ENCODE results near the gene SLC35F1.

SLC35F1 gene

DNA sequence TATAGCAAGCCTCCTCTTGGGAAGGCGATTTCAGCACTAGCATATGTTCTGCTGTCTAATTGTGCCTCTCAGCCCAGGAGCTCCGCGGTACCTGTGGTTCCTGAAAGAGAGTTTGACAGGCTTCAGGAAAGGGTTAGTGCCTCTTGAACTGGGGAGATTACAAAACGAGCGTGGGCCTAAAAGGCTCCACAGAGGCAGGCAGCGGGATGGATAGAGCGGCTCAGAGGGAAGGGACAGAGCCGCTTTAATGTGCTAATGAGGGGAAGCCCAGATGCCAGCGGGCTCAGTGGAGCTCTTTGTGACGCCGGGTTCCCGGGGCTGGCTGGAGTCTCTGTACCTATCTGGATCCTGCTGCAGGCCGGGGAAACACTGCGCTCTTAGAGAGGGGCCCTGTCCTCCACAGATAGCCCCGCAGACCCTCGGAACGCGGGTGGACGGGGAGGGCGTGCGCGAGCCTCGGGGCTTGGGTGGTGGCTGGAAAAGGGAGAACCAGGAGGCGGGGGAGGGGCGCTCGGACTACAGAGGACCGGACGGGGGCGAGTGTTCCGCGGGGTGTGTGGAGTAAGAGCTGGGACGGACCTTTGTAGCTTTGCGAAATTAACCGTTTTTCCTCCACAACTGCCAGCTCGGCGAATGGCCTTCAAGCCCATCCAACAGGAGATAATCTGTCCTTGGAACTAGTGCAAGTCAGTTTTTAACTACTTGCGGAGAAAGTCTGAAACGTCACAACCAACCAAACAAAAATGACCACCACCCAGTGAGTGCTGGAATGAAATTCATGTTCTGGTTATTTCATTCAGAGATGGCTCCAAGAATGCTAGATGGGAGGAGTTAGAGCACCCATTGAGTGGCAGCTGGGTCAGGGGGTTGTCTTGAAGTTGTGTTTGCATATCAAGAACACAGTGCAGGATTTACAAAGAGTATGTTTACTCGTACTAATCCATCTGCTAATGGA is 13.0 kb downstream of the SLC35F1 start:
- H3K4me3 ChIP-seq (ENCODE audit: low read depth, low read length) = no peak overlapping the region
- no peak for DNase-seq (ENCODE audit: low read depth)
- TF ChIP-seq, protein P1, sequence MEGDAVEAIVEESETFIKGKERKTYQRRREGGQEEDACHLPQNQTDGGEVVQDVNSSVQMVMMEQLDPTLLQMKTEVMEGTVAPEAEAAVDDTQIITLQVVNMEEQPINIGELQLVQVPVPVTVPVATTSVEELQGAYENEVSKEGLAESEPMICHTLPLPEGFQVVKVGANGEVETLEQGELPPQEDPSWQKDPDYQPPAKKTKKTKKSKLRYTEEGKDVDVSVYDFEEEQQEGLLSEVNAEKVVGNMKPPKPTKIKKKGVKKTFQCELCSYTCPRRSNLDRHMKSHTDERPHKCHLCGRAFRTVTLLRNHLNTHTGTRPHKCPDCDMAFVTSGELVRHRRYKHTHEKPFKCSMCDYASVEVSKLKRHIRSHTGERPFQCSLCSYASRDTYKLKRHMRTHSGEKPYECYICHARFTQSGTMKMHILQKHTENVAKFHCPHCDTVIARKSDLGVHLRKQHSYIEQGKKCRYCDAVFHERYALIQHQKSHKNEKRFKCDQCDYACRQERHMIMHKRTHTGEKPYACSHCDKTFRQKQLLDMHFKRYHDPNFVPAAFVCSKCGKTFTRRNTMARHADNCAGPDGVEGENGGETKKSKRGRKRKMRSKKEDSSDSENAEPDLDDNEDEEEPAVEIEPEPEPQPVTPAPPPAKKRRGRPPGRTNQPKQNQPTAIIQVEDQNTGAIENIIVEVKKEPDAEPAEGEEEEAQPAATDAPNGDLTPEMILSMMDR (IDR thresholded peaks at IDR 0.05; ENCODE audit: low read depth, low read length, missing control alignments) = no peak

DNA sequence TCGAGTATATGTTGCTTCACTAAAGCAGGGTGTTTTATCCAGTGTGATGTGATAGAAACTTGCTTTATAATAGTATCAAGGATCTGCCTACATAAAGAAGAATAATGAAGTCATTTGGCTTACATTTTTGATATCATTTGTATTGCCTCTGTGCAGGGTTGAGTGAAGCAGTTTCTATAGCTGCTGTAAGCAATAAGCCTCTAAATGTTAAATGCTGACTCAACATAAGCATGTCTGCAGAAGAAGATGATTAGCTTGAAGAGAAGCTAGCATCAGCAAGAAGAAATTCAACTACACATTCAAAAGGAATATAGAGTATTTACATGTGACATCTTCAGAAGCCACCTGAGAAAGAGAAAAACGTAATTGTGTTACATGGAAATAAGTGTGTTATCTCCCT is 17.6 kb downstream of the SLC35F1 start:
- no peak for DNase-seq (ENCODE audit: low read depth)
- TF ChIP-seq, protein P1 (IDR thresholded peaks at IDR 0.05; ENCODE audit: low read depth, low read length, missing control alignments) = no peak
- no peak overlapping the region for H3K4me3 ChIP-seq (ENCODE audit: low read depth, low read length)

DNA sequence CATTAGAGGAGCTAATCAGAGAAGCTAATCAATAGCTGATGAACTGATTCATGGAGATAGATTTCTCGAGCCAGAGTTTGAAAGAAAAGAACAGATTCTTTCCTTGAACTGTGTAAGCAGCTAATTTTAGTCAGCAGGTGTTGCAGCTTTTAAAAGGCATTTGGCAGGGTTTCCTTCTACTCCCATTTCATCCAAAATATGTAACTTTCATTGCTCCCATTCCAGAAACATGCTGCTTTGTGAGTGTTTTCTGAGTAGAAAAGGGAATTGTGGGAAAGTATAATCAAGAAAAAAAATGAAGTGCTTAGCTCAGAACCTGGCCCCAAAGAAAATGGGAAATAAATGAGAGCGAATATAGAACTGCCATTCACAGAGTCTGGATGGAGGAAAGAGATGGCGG is 20.8 kb downstream of the SLC35F1 start:
- TF ChIP-seq, protein P1 (IDR thresholded peaks at IDR 0.05; ENCODE audit: low read depth, low read length, missing control alignments) = no peak
- DNase-seq (ENCODE audit: low read depth) = no peak
- no peak overlapping the region for H3K4me3 ChIP-seq (ENCODE audit: low read depth, low read length)

DNA sequence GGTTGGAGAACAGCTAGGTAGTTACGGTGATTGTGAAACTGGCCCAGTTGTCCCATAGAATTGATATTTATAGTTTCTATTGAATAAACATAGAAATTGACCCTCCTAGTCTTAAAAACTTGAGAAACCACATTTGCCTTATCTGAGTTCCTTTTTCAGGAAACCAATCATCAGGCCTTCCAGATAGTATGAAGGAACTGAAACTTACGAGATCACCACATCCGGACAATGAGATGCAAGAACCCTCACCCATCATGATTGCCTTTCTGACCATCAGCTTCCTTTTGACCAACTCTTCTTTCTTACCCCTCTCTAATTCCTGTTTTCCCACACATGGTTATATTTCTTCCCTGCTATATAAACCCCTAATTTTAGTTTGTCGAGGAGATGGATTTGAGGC is 21.8 kb downstream of the SLC35F1 start:
- no peak for DNase-seq (ENCODE audit: low read depth)
- H3K4me3 ChIP-seq (ENCODE audit: low read depth, low read length) = no peak overlapping the region
- TF ChIP-seq, protein P1 (IDR thresholded peaks at IDR 0.05; ENCODE audit: low read depth, low read length, missing control alignments) = no peak

DNA sequence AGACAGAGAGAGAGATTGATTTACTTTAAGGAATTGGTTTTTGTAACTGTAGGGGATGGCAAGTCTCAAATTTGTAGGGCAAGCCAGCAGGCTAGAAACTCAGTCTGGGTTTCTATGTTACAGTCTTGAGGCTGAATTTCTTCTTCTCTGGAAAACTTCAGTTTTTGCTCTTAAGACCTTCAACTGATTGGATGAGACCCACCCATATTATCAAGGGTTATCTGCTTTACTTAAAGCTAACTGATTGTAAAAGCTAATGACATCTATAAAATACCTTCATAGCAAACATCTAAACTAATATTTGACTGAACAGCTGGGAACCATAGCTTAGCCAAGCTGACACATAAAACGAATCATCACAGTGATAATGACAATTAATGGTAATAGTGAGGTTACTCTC is 22.4 kb downstream of the SLC35F1 start:
- DNase-seq (ENCODE audit: low read depth) = no peak
- no peak overlapping the region for H3K4me3 ChIP-seq (ENCODE audit: low read depth, low read length)
- TF ChIP-seq, protein P1 (IDR thresholded peaks at IDR 0.05; ENCODE audit: low read depth, low read length, missing control alignments) = no peak

DNA sequence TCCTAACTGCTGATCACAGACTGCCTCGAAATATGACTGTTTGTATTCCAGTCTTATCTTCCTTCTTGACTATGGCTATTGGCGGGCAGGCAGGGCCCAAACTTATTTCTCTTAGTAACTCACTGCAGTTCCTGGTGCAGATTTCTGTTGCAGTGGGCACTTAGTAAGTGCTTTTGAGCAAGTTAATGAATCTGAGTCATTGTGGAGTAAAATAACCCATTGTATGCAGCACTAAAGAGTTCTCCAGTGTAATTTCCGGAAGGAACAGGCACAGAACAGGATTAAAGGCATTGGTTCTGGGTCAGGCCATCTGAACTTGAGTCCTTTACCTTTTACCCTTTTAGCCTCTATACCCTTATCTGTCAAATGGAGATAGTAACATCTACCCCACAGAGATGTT is 23.6 kb downstream of the SLC35F1 start:
- DNase-seq (ENCODE audit: low read depth) = no peak
- H3K4me3 ChIP-seq (ENCODE audit: low read depth, low read length) = no peak overlapping the region
- TF ChIP-seq, protein P1 (IDR thresholded peaks at IDR 0.05; ENCODE audit: low read depth, low read length, missing control alignments) = no peak

DNA sequence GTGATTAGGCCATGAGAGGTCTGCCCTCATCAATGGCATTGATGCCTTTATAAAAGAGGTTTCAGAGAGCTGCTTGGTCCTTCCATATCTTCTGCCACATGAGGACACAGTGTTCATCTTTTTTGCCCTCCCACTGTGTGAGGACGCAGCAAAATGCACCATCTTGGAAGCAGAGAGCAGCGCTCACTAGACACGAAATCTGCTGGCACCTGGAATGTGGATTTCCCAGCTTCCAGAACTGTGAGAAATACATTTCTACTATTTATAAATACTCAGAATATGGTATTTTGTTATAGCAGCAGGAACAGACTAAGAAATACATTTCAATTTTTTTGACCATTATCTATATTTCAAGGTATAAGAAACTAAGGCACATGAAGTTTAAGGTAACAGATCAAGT is 24.9 kb downstream of the SLC35F1 start:
- TF ChIP-seq, protein P1 (IDR thresholded peaks at IDR 0.05; ENCODE audit: low read depth, low read length, missing control alignments) = no peak
- no peak for DNase-seq (ENCODE audit: low read depth)
- H3K4me3 ChIP-seq (ENCODE audit: low read depth, low read length) = no peak overlapping the region
